Endothelial cell of umbilical vein (primary cell): ENCODE measurements around the gene MICAL3.

Experiments
- CTCF ChIP-seq, 2 donors: IDR thresholded peaks; 1 replicate in 1 of 2; 2 replicates in 1 of 2; pipeline ENCODE4 v1.5.1; 2011; ENCODE audit warnings: low read length in 2 of 2, mild to moderate bottlenecking in 2 of 2, moderate library complexity in 2 of 2, control low read depth in 1 of 2, inconsistent platforms in 1 of 2, low read depth in 1 of 2; ENCODE audit not compliant: insufficient read depth in 1 of 2; ENCODE audit errors: extremely low read depth in 1 of 2
- EZH2 ChIP-seq: IDR thresholded peaks from 2 replicates; pipeline ENCODE4 v1.6.1; 2012; ENCODE audit warnings: borderline replicate concordance, low read depth, mild to moderate bottlenecking, moderate library complexity, low read length, inconsistent platforms; ENCODE audit not compliant: severe bottlenecking
- FOS ChIP-seq: IDR thresholded peaks from 2 replicates; pipeline ENCODE4 v1.6.1; 2011; ENCODE audit warnings: mild to moderate bottlenecking, low read length, moderate library complexity, borderline replicate concordance; ENCODE audit not compliant: insufficient read depth
- GATA2 ChIP-seq: IDR thresholded peaks from 2 replicates; pipeline ENCODE4 v1.7.0; 2011; ENCODE audit warnings: low read depth, mild to moderate bottlenecking, moderate library complexity, mixed read lengths, low read length; ENCODE audit not compliant: insufficient read length, insufficient read depth
- JUN ChIP-seq: IDR thresholded peaks from 2 replicates; pipeline ENCODE4 v1.6.1; 2011; ENCODE audit warnings: borderline replicate concordance, low read depth; ENCODE audit not compliant: insufficient read length, insufficient read depth
- MYC ChIP-seq: IDR thresholded peaks from one replicate; pipeline ENCODE4 v1.6.1; 2011; ENCODE audit warnings: mild to moderate bottlenecking, low read depth, low read length
- POLR2A ChIP-seq: IDR thresholded peaks from 2 replicates; pipeline ENCODE4 v1.6.1; 2012; ENCODE audit warnings: low read depth, mild to moderate bottlenecking, control low read depth, low read length
- POLR2AphosphoS5 ChIP-seq: IDR thresholded peaks from 2 replicates; pipeline ENCODE4 v1.6.1; 2012; ENCODE audit warnings: low read depth, mild to moderate bottlenecking, control low read depth, low read length, moderate library complexity; ENCODE audit not compliant: insufficient read depth

GRCh38 chr22:17994424-17995108 is 29.8 kb downstream of the MICAL3 start:
- TF ChIP-seq POLR2A (no peak), MYC (no peak), EZH2 (no peak), CTCF (IDR thresholded peaks at IDR 0.05; ENCODE audit: extremely low read depth in 1 of 2, insufficient read depth in 1 of 2, low read depth in 1 of 2, low read length in 2 of 2) (no peak), FOS (no peak), POLR2AphosphoS5 (no peak), JUN (no peak), GATA2 (no peak)
